H1 (cell line): ENCODE measurements around the gene CAMSAP3. TPM values are rescaled to one million over a fixed set of nuclear protein-coding genes. Genes with fewer than 3 reads are reported as not detected.

Source experiments
- CBX5 ChIP-seq: fragments of 300-800, 300-1000 bp; sonication (generic); IDR thresholded peaks from 2 replicates; pipeline ENCODE4 v1.7.1; 2016; ENCODE audit warnings: antibody characterized with exemption, low read length, low read depth
- CHD7 ChIP-seq: fragments of 300-600 bp; sonication (generic); IDR thresholded peaks from 2 replicates; pipeline ENCODE4 v1.7.1; 2012; ENCODE audit warnings: low read length, moderate library complexity, mild to moderate bottlenecking, inconsistent platforms; ENCODE audit not compliant: insufficient replicate concordance
- CTBP2 ChIP-seq: IDR thresholded peaks from 2 replicates; pipeline ENCODE4 v1.7.0; 2011; ENCODE audit warnings: borderline replicate concordance, mild to moderate bottlenecking, moderate library complexity, mixed read lengths, low read length; ENCODE audit not compliant: insufficient read depth, insufficient read length
- EGR1 ChIP-seq: IDR thresholded peaks from 2 replicates; pipeline ENCODE4 v1.6.1; 2011; ENCODE audit warnings: low read depth, low read length, borderline replicate concordance
- MAFK ChIP-seq: IDR thresholded peaks from 2 replicates; pipeline ENCODE4 v1.6.1; 2012; ENCODE audit warnings: low read depth, mild to moderate bottlenecking, improper control_type of control experiment, low read length
- POLR2AphosphoS5 ChIP-seq: IDR thresholded peaks from 2 replicates; pipeline ENCODE4 v1.6.1; 2011; ENCODE audit warnings: low read depth, low read length
- POU5F1 ChIP-seq: IDR thresholded peaks from 2 replicates; pipeline ENCODE4 v1.6.1; 2011; ENCODE audit warnings: low read depth, mild to moderate bottlenecking, low read length, moderate library complexity
- RAD21 ChIP-seq, 2 experiments: IDR thresholded peaks in 1 of 2; conservative IDR thresholded peaks in 1 of 2; 2 replicates each; pipeline ENCODE4 v1.6.1; 2011; ENCODE audit warnings: low read depth in 2 of 2, low read length in 2 of 2, improper control_type of control experiment in 1 of 2, inconsistent platforms in 1 of 2, mild to moderate bottlenecking in 1 of 2, moderate library complexity in 1 of 2
- RBBP5 ChIP-seq: IDR thresholded peaks from 2 replicates; pipeline ENCODE4 v1.7.1; 2012; ENCODE audit warnings: low read depth, mild to moderate bottlenecking, inconsistent platforms, low read length, moderate library complexity, borderline replicate concordance
- TCF12 ChIP-seq: IDR thresholded peaks from 2 replicates; pipeline ENCODE4 v1.6.1; 2011; ENCODE audit warnings: low read depth, mild to moderate bottlenecking, low read length
- TEAD4 ChIP-seq: IDR thresholded peaks from 2 replicates; pipeline ENCODE4 v1.6.1; 2012; ENCODE audit warnings: low read depth, low read length, inconsistent platforms, mixed read lengths
- polyA plus RNA-seq, 7 experiments: library from polyadenylated mRNA; depleted of rRNA in 3 of 7; stranded (reverse) in 5 of 7; unstranded in 2 of 7; fragments of >200 nt in 5 of 7; fragments of 200-250 nt in 2 of 7; gene quantifications; 1 replicate in 5 of 7; 2 replicates in 1 of 7; 4 replicates in 1 of 7; pipeline versions ENCODE4 v1.2.1 to v1.2.3, GENCODE V29; 2011 to 2013; ENCODE audit warnings: missing spikeins in 2 of 7, mixed read lengths in 2 of 7
- total RNA-seq: library from RNA; stranded (reverse); fragmentation: NEBNext Ultra II Directional; extraction: Animal tissue kit (Norgen Biotek cat#: 25700); gene quantifications from 2 replicates; pipeline ENCODE4 v1.2.1, GENCODE V29; 2021

Gene CAMSAP3
- total and polyA plus RNA-seq, 2 of the 8 experiments (the other 6 are each of a cell fraction or from before 2014, with no cell fraction given), result 11.4 to 30.4 TPM

DNA sequence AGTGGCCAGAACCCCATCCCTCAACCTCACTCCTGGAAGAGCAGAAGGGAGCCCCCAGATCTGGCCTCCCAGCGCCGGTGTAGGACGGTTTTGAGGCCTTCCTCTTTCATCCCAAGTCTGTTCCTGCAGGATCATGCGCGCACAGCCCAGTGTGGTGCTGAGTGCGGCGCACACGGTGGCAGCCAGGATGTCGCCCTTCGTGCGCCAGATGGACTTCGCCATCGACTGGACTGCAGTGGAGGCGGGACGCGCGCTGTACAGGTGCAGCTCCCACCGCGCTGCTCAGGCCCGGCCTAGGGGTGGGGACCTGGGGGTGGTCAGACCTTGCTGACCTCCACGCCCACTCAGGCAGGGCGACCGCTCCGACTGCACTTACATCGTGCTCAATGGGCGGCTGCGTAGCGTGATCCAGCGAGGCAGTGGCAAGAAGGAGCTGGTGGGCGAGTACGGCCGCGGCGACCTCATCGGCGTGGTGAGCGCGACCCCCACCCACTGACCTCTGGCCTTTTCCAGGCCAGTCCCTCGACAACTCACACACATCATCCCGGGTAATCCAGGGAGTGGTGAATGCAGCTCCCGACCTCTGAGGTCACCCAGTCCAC is 45.4 kb upstream of the CAMSAP3 start (continued):
- TF ChIP-seq CHD7, result no peak
- TF ChIP-seq RAD21 (IDR thresholded peaks at IDR 0.05 in 1 of 2, conservative IDR thresholded peaks at IDR 0.05 in 1 of 2; ENCODE audit: low read depth in 2 of 2, low read length in 2 of 2), result no peak
- no peak for TF ChIP-seq CTBP2
- no peak for TF ChIP-seq POU5F1
- TF ChIP-seq RBBP5, result no peak
- no peak for TF ChIP-seq POLR2AphosphoS5
- TF ChIP-seq TEAD4, result no peak
- TF ChIP-seq CBX5, result no peak
- no peak for TF ChIP-seq EGR1
- no peak for TF ChIP-seq TCF12
- no peak for TF ChIP-seq MAFK
